ENCODE results near the gene INSL3.

INSL3 gene

GRCh38 chr19:17770613-17771012 is 50.7 kb downstream of the INSL3 start:
- peaks cover 17% of the 10 kb centered on the region for H3K4me1 ChIP-seq (ENCODE audit: control insufficient read depth, low read length)
- TF ChIP-seq EZH2phosphoT487 (IDR thresholded peaks at IDR 0.05; ENCODE audit: borderline replicate concordance, low read length) (no peak), CTCF (IDR thresholded peaks at IDR 0.05; ENCODE audit: low read depth, low read length, poor library complexity, severe bottlenecking) (no peak)
- H3K4me2 ChIP-seq (ENCODE audit: low read length) = no peak overlapping the region
- peaks cover 4% of the 10 kb centered on the region; the same call in 1 of the 2 replicates for H3F3A ChIP-seq (ENCODE audit: control insufficient read depth, insufficient read depth)
- no peak overlapping the region for H3K27ac ChIP-seq (ENCODE audit: low read depth, low read length)
- H4K20me1 ChIP-seq (ENCODE audit: control insufficient read depth, insufficient read depth, low read depth, low read length) = no peaks in the 10 kb centered on the region
- H3K9me2 ChIP-seq (replicated peaks; ENCODE audit: control insufficient read depth, low read length) = no peaks in the 10 kb centered on the region
- peaks cover 75% of the 10 kb centered on the region for H3K36me3 ChIP-seq (ENCODE audit: control insufficient read depth, low read length)
- no peak overlapping the region for H3K4me3 ChIP-seq (ENCODE audit: low read length)
- H3K79me2 ChIP-seq (ENCODE audit: control insufficient read depth, low read length) = no peaks in the 10 kb centered on the region
- H3K27me3 ChIP-seq (ENCODE audit: control insufficient read depth, low read length) = no peaks in the 10 kb centered on the region
- no peaks in the 10 kb centered on the region for H3K9me3 ChIP-seq (ENCODE audit: control insufficient read depth, insufficient read depth, low read length)

- no peaks in the 10 kb centered on the region for H3K9me3 ChIP-seq (ENCODE audit: control insufficient read depth, insufficient read depth, low read length)
- H3K4me3 ChIP-seq (ENCODE audit: low read length) = no peak overlapping the region
- H3K4me1 ChIP-seq (ENCODE audit: control insufficient read depth, low read length) = peaks cover 7% of the 10 kb centered on the region
- no peak for TF ChIP-seq EZH2phosphoT487 (IDR thresholded peaks at IDR 0.05; ENCODE audit: borderline replicate concordance, low read length)
- TF ChIP-seq CTCF (IDR thresholded peaks at IDR 0.05; ENCODE audit: low read depth, low read length, poor library complexity, severe bottlenecking) = no peak
- no peak overlapping the region for H3K27ac ChIP-seq (ENCODE audit: low read depth, low read length)
- no peaks in the 10 kb centered on the region for H4K20me1 ChIP-seq (ENCODE audit: control insufficient read depth, insufficient read depth, low read depth, low read length)
- H3F3A ChIP-seq (ENCODE audit: control insufficient read depth, insufficient read depth) = no peaks in the 10 kb centered on the region
- H3K27me3 ChIP-seq (ENCODE audit: control insufficient read depth, low read length) = no peaks in the 10 kb centered on the region
- peaks cover 74% of the 10 kb centered on the region for H3K36me3 ChIP-seq (ENCODE audit: control insufficient read depth, low read length)
- H3K4me2 ChIP-seq (ENCODE audit: low read length) = no peak overlapping the region
- H3K9me2 ChIP-seq (replicated peaks; ENCODE audit: control insufficient read depth, low read length) = no peaks in the 10 kb centered on the region
- no peaks in the 10 kb centered on the region for H3K79me2 ChIP-seq (ENCODE audit: control insufficient read depth, low read length)
These were observed 53.8 kb downstream of the INSL3 start for GRCh38 chr19:17767559-17767958.

- Histone ChIP-seq H3F3A (ENCODE audit: control insufficient read depth, insufficient read depth) (0 out of 2 replicates have a peak, but pooled peaks cover 3% of the 10 kb centered on the region), H3K9me2 (replicated peaks; ENCODE audit: control insufficient read depth, low read length) (no peaks in the 10 kb centered on the region), H3K79me2 (ENCODE audit: control insufficient read depth, low read length) (no peaks in the 10 kb centered on the region), H3K4me3 (ENCODE audit: low read length) (no peak overlapping the region), H4K20me1 (ENCODE audit: control insufficient read depth, insufficient read depth, low read depth, low read length) (no peaks in the 10 kb centered on the region), H3K4me2 (ENCODE audit: low read length) (peak overlapping the region; percentile 40), H3K4me1 (ENCODE audit: control insufficient read depth, low read length) (peaks cover 7% of the 10 kb centered on the region), H3K27me3 (ENCODE audit: control insufficient read depth, low read length) (no peaks in the 10 kb centered on the region), H3K36me3 (ENCODE audit: control insufficient read depth, low read length) (peaks cover 70% of the 10 kb centered on the region), H3K27ac (ENCODE audit: low read depth, low read length) (no peak overlapping the region), H3K9me3 (ENCODE audit: control insufficient read depth, insufficient read depth, low read length) (no peaks in the 10 kb centered on the region)
- peak; percentile 72 for TF ChIP-seq CTCF (IDR thresholded peaks at IDR 0.05; ENCODE audit: low read depth, low read length, poor library complexity, severe bottlenecking)
- TF ChIP-seq EZH2phosphoT487 (IDR thresholded peaks at IDR 0.05; ENCODE audit: borderline replicate concordance, low read length) = no peak
These were observed 54.7 kb downstream of the INSL3 start for GRCh38 chr19:17766543-17767131.
